HG03135 (cell line): ENCODE data around the gene AQP6.

Source experiments
- ATAC-seq: cut with Tn5 transposase; IDR thresholded peaks from one replicate; pipeline ENCODE4 v1.9.1; 2021; ENCODE audit warnings: mild to moderate bottlenecking, moderate library complexity; ENCODE audit not compliant: unreplicated experiment

AQP6 gene

GRCh38 chr12:49955899-49956662 lies 16.7 kb upstream of the AQP6 start:
- no peak for ATAC-seq

GRCh38 chr12:49956663-49957569 lies 15.8 kb upstream of the AQP6 start:
- no peak for ATAC-seq

DNA sequence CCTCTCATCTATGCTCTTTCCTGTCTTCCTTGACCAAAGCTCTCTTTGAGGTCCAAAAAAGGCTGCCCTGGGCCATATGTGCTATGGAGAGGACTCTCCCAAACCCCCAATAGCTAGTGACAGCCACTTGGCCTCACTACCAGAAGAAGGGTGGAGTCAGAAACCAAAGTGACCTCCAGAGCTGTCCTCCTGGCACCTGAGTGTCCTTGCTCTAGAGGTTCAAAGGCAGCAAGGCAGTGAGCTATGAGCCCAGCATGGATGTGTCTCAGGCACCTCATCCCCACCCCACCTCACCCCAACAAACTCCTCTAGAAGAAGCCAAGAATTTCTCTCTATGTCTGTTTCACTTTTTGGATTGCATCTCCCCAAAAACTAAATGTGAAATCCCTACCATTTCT lies 15.2 kb upstream of the AQP6 start:
- no peak for ATAC-seq

DNA sequence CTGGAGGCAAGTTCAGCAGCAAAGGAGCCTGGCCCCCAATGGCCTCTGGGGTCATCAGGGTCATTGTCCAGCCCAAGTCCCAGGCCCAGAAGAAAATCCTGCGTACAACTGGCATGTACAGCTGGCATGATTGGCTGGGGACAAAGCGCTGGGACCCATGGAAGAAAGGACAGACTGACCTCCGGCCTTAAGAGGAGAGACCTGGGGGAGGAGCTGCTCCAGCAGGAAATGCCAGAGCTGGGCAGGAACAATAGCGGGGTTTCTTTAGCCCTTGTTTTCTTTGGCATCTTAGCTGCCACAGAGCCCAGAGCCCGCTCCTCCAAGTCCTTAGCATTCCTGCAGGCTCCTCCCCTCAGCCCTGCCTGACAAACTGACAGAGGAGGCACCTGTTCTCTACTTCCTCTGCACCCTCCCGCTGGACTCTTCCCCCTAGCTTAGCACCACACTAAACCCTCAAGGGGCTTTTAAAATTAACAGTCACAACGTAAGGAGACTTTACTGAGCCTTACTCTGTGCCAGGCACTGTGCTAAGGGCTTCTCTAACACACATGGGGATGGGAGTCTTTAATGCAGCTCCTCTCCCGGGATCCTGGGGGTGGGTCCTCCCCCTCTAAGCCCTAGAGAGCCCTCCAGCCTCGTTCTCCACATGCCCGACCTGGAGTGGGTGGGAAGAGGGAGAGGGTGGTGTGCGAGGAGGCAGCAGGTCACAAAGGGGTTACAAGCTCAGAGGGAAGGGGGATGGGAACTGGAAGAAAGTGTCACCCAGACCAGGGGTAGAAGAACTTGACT lies 12.9 kb upstream of the AQP6 start:
- no peak for ATAC-seq

DNA sequence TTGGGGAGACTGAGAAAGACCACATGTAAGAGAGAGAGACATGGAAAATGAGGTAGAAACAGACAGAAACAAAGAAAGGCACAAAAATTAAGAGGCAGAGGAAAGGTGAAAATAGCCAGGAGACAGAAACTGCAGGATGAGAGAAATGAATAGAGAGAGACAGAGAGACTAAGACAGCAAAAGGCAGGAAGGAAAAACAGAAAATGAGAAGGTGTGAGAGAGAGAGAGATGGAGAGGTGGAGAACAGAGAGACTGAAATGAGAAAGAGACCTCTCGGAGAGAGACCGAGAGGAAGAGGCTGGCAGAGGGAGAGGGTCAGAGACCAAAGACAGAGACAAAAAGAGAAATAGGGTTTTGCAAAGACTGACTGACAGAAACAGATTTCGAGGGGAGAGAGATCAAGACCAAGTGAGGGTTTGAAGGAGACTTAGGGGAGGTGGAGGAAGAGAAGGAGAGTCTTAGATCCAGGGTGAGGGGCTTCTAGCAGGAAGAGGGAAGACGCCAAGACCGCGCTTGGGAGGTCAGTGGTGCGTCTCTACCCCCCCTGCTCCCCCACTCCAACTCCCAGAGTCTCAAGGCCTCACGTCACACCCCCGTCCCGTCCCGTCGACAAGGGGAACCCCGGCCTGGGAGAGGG lies 12.2 kb upstream of the AQP6 start:
- no peak for ATAC-seq

GRCh38 chr12:49961111-49961922 lies 11.4 kb upstream of the AQP6 start, which contains the start of gene AQP5:
AQP5 (plus strand) TSS chr12:49961872; CDS start chr12:49962018, 146 bp downstream.
- ATAC-seq, result no peak

- ATAC-seq, result no peak
These were observed 10.6 kb upstream of the AQP6 start for GRCh38 chr12:49961993-49962764.

GRCh38 chr12:49962861-49963765 lies 9.6 kb upstream of the AQP6 start:
- ATAC-seq, result no peak

- ATAC-seq, result no peak
These were observed 8.6 kb upstream of the AQP6 start for GRCh38 chr12:49963976-49964815.

DNA sequence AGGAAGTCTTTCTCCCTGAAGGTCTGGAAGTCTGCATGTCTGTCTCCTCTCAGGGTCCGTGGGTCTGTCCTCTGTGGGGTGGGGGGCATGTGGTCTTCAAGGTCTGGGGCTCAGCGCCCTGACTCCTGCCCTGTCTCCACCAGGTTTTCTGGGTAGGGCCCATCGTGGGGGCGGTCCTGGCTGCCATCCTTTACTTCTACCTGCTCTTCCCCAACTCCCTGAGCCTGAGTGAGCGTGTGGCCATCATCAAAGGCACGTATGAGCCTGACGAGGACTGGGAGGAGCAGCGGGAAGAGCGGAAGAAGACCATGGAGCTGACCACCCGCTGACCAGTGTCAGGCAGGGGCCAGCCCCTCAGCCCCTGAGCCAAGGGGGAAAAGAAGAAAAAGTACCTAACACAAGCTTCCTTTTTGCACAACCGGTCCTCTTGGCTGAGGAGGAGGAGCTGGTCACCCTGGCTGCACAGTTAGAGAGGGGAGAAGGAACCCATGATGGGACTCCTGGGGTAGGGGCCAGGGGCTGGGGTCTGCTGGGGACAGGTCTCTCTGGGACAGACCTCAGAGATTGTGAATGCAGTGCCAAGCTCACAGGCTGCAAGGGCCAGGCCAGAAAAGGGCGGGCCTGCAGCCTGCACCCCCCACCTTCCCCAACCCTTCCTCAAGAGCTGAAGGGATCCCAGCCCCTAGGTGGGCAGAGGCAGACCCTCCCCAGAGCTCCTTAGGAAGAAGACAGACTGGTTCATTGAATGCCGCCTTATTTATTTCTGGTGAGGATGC lies 7.7 kb upstream of the AQP6 start:
- no peak for ATAC-seq

DNA sequence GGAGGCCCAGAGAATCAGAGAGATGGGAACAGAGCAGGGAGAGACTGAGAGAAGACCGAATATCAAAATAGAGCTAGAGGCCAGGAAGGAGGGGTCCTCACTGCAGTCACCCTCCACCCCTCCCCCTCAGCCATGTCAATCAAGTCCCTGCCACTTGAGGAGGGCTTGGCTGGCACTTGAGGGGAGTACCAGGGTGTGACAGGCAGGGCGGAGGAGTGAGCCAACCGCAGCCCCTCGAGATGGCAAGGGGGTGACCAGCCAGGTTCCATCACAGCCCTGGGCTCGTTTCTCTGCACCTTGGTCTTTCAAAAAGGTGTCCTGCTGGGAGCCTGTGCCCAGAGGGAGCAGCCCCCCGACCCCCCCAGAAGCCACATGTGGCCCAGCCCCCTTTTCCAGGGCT lies 6.9 kb upstream of the AQP6 start:
- no peak for ATAC-seq

GRCh38 chr12:49966511-49967041 lies 6.2 kb upstream of the AQP6 start:
- ATAC-seq, result no peak

GRCh38 chr12:49967042-49967776 lies 5.5 kb upstream of the AQP6 start:
- ATAC-seq, result peak; percentile 65

DNA sequence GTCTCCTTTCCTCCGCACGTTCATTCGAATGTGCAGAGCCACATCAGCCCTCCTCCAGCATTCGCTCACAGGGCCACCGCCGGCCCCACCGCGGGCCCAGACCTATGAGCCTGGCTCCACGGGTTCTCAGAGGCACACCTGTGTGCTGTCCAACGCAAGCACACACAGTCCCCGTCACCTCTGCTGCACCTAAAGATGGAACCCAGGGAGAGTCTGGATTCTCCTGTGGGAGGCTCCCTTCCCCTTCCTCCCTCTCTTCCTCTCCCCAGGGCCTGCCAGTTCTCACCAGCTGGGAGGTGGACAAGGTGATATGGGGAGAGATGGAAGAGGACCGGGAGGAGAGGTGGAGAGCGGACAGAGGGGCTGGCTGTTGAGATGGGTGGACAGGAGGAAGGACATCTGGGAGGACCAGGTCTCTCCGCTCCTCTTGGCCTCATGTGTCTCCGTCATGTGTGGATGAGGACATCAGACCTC lies 4.9 kb upstream of the AQP6 start:
- ATAC-seq, result no peak

GRCh38 chr12:49968471-49968870 lies 4.3 kb upstream of the AQP6 start:
- no peak for ATAC-seq
